Vagina (tissue), 2 donors: ENCODE results near the gene MFRP. TPM values are rescaled to one million over a fixed set of nuclear protein-coding genes. Genes with fewer than 3 reads are reported as not detected.

Source experiments
- DNase-seq, 2 donors: peaks; one replicate each; pipeline ENCODE4 v3.0.0-alpha.2; 2017; ENCODE audit errors: extremely low spot score in 2 of 2
- H3K27ac ChIP-seq: fragments of 200-600 bp; sonication (generic); one replicate; pipeline ENCODE4 v1.5.1; 2019
- H3K27me3 ChIP-seq: fragments of 200-600 bp; sonication (generic); one replicate; pipeline ENCODE4 v1.5.1; 2019
- H3K36me3 ChIP-seq, 2 donors: fragments of 200-600 bp; sonication (generic); one replicate each; pipeline ENCODE4 v1.5.1; 2017 to 2019
- H3K4me1 ChIP-seq: fragments of 200-600 bp; sonication (generic); one replicate; pipeline ENCODE4 v1.5.1; 2019
- H3K4me3 ChIP-seq, 2 donors: fragments of 200-600 bp; sonication (generic); 1 replicate in 1 of 2; 2 replicates in 1 of 2; pipeline ENCODE4 v1.5.1; 2016 to 2019
- H3K9me3 ChIP-seq: fragments of 200-600 bp; sonication (generic); one replicate; pipeline ENCODE4 v1.5.1; 2019
- CTCF ChIP-seq, 3 experiments: fragments of 450-650 bp in 2 of 3; fragments of 200-600 bp in 1 of 3; sonication (generic) in 1 of 3; IDR thresholded peaks; one replicate each; pipeline ENCODE4 v1.5.1; 2017 to 2019; ENCODE audit warnings: antibody characterized with exemption in 3 of 3, mild to moderate bottlenecking in 2 of 3, moderate library complexity in 2 of 3
- POLR2A ChIP-seq, 2 donors: fragments of 450-650 bp; IDR thresholded peaks; one replicate each; pipeline ENCODE4 v1.6.1; 2017; ENCODE audit warnings: antibody characterized with exemption in 2 of 2, mild to moderate bottlenecking in 2 of 2, moderate library complexity in 2 of 2
- POLR2AphosphoS5 ChIP-seq, 2 donors: sonication (generic); formaldehyde crosslinking; IDR thresholded peaks; one replicate each; pipeline ENCODE4 v1.9.0; 2017; ENCODE audit warnings: antibody characterized with exemption in 2 of 2, mild to moderate bottlenecking in 2 of 2, low read depth in 1 of 2; ENCODE audit not compliant: insufficient read depth in 1 of 2
- intact Hi-C: fragments of 100-400 bp; cut with DNase I; formaldehyde crosslinking; loops from one replicate; pipeline ENCODE4 v1.15.1; 2023
- total RNA-seq: library from RNA; depleted of rRNA; stranded (reverse); fragments of >200 nt; gene quantifications from one replicate; pipeline ENCODE4 v1.2.3, GENCODE V29; 2016

MFRP gene
- total RNA-seq, 1 donor from 2014 or later, result not detected

GRCh38 chr11:119330237-119330636 lies 16.3 kb downstream of the MFRP start:
- no peaks in the 10 kb centered on the region for H3K36me3 ChIP-seq
- no peak for TF ChIP-seq CTCF (IDR thresholded peaks at IDR 0.05)
- no peak for TF ChIP-seq POLR2A (IDR thresholded peaks at IDR 0.05)
- TF ChIP-seq POLR2AphosphoS5 (IDR thresholded peaks at IDR 0.05; ENCODE audit: insufficient read depth in 1 of 2, low read depth in 1 of 2), result no peak
- H3K4me1 ChIP-seq, result peaks cover 6% of the 10 kb centered on the region
- no peak overlapping the region for H3K27ac ChIP-seq
- intact Hi-C loops, result loop anchor here (10.0 kb wide), 1 partner anchor 225 kb away; the partner anchor contains the start of genes C2CD2L and DPAGT1
- no peak for DNase-seq
- H3K4me3 ChIP-seq, result no peak overlapping the region
- no peaks in the 10 kb centered on the region for H3K27me3 ChIP-seq
- no peaks in the 10 kb centered on the region for H3K9me3 ChIP-seq

GRCh38 chr11:119329320-119329719 lies 17.2 kb downstream of the MFRP start:
- no peak for DNase-seq
- Histone ChIP-seq H3K4me3 (no peak overlapping the region), H3K9me3 (no peaks in the 10 kb centered on the region), H3K4me1 (no peaks in the 10 kb centered on the region), H3K27ac (no peak overlapping the region), H3K27me3 (no peaks in the 10 kb centered on the region), H3K36me3 (no peaks in the 10 kb centered on the region)
- no peak for TF ChIP-seq POLR2A (IDR thresholded peaks at IDR 0.05)
- no peak for TF ChIP-seq POLR2AphosphoS5 (IDR thresholded peaks at IDR 0.05; ENCODE audit: insufficient read depth in 1 of 2, low read depth in 1 of 2)
- TF ChIP-seq CTCF (IDR thresholded peaks at IDR 0.05), result no peak
- intact Hi-C loops, result no loop called here

- H3K4me3 ChIP-seq, result no peak overlapping the region
- DNase-seq, result no peak
- H3K27me3 ChIP-seq, result no peaks in the 10 kb centered on the region
- no peak overlapping the region for H3K27ac ChIP-seq
- no peaks in the 10 kb centered on the region for H3K36me3 ChIP-seq
- TF ChIP-seq CTCF (IDR thresholded peaks at IDR 0.05) (no peak), POLR2A (IDR thresholded peaks at IDR 0.05) (no peak), POLR2AphosphoS5 (IDR thresholded peaks at IDR 0.05; ENCODE audit: insufficient read depth in 1 of 2, low read depth in 1 of 2) (no peak)
- intact Hi-C loops, result no loop called here
- peaks cover 23% of the 10 kb centered on the region for H3K4me1 ChIP-seq
- H3K9me3 ChIP-seq, result no peaks in the 10 kb centered on the region
Measured at GRCh38 chr11:119324189-119324588, 22.3 kb downstream of the MFRP start.

- Histone ChIP-seq H3K4me3 (no peak overlapping the region), H3K9me3 (no peaks in the 10 kb centered on the region), H3K27me3 (no peaks in the 10 kb centered on the region), H3K36me3 (no peaks in the 10 kb centered on the region), H3K4me1 (peaks cover 29% of the 10 kb centered on the region), H3K27ac (no peak overlapping the region)
- no peak for DNase-seq
- TF ChIP-seq POLR2A (IDR thresholded peaks at IDR 0.05), result no peak
- TF ChIP-seq CTCF (IDR thresholded peaks at IDR 0.05), result peak; percentile 33 to 69 (median 39)
- intact Hi-C loops, result no loop called here
Measured at GRCh38 chr11:119323532-119324033, 22.9 kb downstream of the MFRP start.

GRCh38 chr11:119322921-119323531 lies 23.5 kb downstream of the MFRP start:
- Histone ChIP-seq H3K4me1 (peaks cover 35% of the 10 kb centered on the region), H3K4me3 (no peak overlapping the region), H3K27ac (no peak overlapping the region), H3K9me3 (no peaks in the 10 kb centered on the region), H3K27me3 (no peaks in the 10 kb centered on the region), H3K36me3 (no peaks in the 10 kb centered on the region)
- no peak for TF ChIP-seq POLR2A (IDR thresholded peaks at IDR 0.05)
- TF ChIP-seq CTCF (IDR thresholded peaks at IDR 0.05), result no peak
- no peak for TF ChIP-seq POLR2AphosphoS5 (IDR thresholded peaks at IDR 0.05; ENCODE audit: insufficient read depth in 1 of 2, low read depth in 1 of 2)
- intact Hi-C loops, result no loop called here
- DNase-seq, result no peak
